ENCODE data around the gene FBXL7.
A peak's percentile ranks its signal among the peaks of the same experiment; 100 is the strongest.

FBXL7 gene

GRCh38 chr5:15601853-15602252 lies 101.9 kb downstream of the FBXL7 start:
- Histone ChIP-seq H3K4me1 (no peaks in the 10 kb centered on the region), H3K36me3 (no peaks in the 10 kb centered on the region), H3K9ac (no peak overlapping the region), H3K27me3 (no peaks in the 10 kb centered on the region), H3K9me3 (no peaks in the 10 kb centered on the region), H3K4me2 (no peak overlapping the region), H4K20me1 (no peaks in the 10 kb centered on the region), H3K27ac (no peak overlapping the region), H3K4me3 (no peak overlapping the region)
- no peak for TF ChIP-seq Cebpa-rat (IDR thresholded peaks at IDR 0.05)

GRCh38 chr5:15604986-15605385 lies 105.0 kb downstream of the FBXL7 start:
- no peaks in the 10 kb centered on the region for H4K20me1 ChIP-seq
- H3K36me3 ChIP-seq, result no peaks in the 10 kb centered on the region
- no peak overlapping the region for H3K9ac ChIP-seq
- TF ChIP-seq Cebpa-rat (IDR thresholded peaks at IDR 0.05), result no peak
- H3K4me1 ChIP-seq, result no peaks in the 10 kb centered on the region
- H3K27me3 ChIP-seq, result no peaks in the 10 kb centered on the region
- H3K27ac ChIP-seq, result no peak overlapping the region
- no peaks in the 10 kb centered on the region for H3K9me3 ChIP-seq
- no peak overlapping the region for H3K4me3 ChIP-seq
- H3K4me2 ChIP-seq, result no peak overlapping the region

- no peak overlapping the region for H3K9ac ChIP-seq
- H3K4me3 ChIP-seq, result no peak overlapping the region
- H3K9me3 ChIP-seq, result no peaks in the 10 kb centered on the region
- no peaks in the 10 kb centered on the region for H3K27me3 ChIP-seq
- H3K4me2 ChIP-seq, result no peak overlapping the region
- H4K20me1 ChIP-seq, result no peaks in the 10 kb centered on the region
- H3K27ac ChIP-seq, result no peak overlapping the region
- TF ChIP-seq Cebpa-rat (IDR thresholded peaks at IDR 0.05), result no peak
- no peaks in the 10 kb centered on the region for H3K4me1 ChIP-seq
- H3K36me3 ChIP-seq, result no peaks in the 10 kb centered on the region
Observed at GRCh38 chr5:15606197-15606596, 106.2 kb downstream of the FBXL7 start.

GRCh38 chr5:15607076-15607475 lies 107.1 kb downstream of the FBXL7 start:
- Histone ChIP-seq H3K4me1 (no peaks in the 10 kb centered on the region), H4K20me1 (no peaks in the 10 kb centered on the region), H3K9me3 (no peaks in the 10 kb centered on the region), H3K4me3 (no peak overlapping the region), H3K27me3 (no peaks in the 10 kb centered on the region), H3K36me3 (no peaks in the 10 kb centered on the region), H3K9ac (no peak overlapping the region), H3K27ac (no peak overlapping the region), H3K4me2 (no peak overlapping the region)
- TF ChIP-seq Cebpa-rat (IDR thresholded peaks at IDR 0.05), result no peak

DNA sequence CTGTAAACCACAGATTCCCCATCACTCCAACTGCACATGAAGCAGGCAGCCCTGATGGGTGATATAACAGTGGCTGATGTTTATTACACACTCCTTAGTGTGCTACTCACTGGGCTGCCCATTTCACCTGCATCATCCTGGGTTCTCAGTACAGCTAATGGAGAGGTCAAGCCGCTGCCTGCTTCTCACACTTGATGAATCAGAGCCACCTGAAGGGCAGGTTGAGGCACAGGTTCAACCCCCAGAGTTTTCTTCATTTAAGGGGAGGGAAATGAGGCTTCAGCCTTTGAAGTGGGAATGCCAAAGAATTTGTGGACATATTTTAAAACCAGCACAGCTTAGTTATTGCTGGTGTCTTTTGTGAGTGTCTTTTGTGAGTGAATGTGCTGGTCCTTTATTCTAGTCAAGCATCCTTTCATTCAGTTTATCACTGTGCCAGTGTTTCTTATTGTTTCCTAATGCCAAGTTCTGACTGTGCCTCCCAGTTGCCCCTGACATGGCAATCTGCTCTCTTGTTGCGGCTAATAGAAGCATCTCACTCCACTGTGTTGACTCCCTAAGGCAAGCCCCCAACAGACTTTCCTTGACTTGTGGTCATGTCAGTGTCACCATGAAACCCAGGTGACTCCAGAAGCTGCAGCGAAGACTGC lies 109.2 kb downstream of the FBXL7 start:
- H3K36me3 ChIP-seq, result no peaks in the 10 kb centered on the region
- H3K27ac ChIP-seq, result no peak overlapping the region
- H3K4me1 ChIP-seq, result no peaks in the 10 kb centered on the region
- TF ChIP-seq Cebpa-rat (IDR thresholded peaks at IDR 0.05), result no peak
- no peaks in the 10 kb centered on the region for H3K9me3 ChIP-seq
- H3K9ac ChIP-seq, result no peak overlapping the region
- H3K27me3 ChIP-seq, result no peaks in the 10 kb centered on the region
- H3K4me2 ChIP-seq, result no peak overlapping the region
- no peak overlapping the region for H3K4me3 ChIP-seq
- no peaks in the 10 kb centered on the region for H4K20me1 ChIP-seq

DNA sequence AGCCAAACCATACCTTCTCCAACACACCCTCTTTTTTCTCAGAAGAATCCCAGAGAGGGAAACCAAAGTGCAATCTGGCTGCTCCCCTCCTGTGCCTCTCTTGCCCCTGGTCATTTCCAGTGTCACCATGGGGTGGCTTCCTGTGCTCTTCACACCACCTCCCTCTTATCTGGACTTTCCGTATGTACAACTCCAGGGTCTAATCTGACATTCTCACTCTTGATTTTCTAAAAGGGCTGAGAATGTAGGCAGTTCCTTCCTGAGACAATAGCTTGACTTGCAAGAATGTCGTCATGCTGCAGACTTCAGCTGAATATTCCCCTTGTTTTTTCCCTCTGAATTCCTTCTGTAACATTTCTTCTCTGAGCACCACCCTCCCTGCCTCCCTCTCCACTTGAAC lies 110.2 kb downstream of the FBXL7 start:
- Histone ChIP-seq H3K36me3 (no peaks in the 10 kb centered on the region), H4K20me1 (no peaks in the 10 kb centered on the region), H3K9ac (no peak overlapping the region), H3K4me2 (no peak overlapping the region), H3K4me3 (no peak overlapping the region), H3K27ac (no peak overlapping the region), H3K9me3 (no peaks in the 10 kb centered on the region), H3K4me1 (no peaks in the 10 kb centered on the region), H3K27me3 (no peaks in the 10 kb centered on the region)
- TF ChIP-seq Cebpa-rat (IDR thresholded peaks at IDR 0.05), result no peak

- Histone ChIP-seq H3K27ac (no peak overlapping the region), H3K4me3 (no peak overlapping the region)
Observed at GRCh38 chr5:15611008-15611407, 111.0 kb downstream of the FBXL7 start.

DNA sequence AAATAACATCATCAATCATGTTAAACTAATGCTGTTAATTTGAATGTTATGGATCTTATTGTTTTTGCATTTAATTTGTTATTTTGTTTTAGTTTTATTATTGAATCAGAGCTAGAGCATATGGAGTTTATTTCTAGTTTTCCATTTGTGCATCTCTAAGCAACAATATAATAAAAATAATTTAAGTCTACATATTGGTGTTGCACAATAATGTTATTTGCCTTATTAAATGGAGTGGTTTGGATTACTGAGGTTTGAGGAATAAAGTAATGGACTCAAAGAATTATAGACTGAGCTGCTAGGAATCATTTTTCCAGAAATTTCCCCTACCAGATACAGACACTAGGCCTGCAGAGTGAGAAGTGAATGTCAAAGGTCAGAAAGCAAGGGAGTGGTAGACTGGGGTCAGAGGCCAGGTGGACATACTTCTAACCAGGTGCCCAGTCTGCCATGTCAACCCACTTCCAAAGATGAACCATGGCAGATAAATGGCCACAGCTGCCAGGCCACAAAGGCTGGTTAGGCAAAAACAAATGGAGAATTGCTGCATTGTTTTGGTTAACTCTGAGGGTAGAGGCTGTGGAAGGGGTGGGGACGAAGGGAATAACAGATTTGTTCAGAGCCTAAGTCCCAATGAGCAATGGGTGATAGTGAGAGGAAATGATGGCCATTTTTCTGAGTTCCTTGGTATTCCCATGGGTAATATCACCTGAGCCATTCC lies 113.1 kb downstream of the FBXL7 start:
- H4K20me1 ChIP-seq, result no peaks in the 10 kb centered on the region
- H3K9me3 ChIP-seq, result no peaks in the 10 kb centered on the region
- H3K27me3 ChIP-seq, result no peaks in the 10 kb centered on the region
- no peak overlapping the region for H3K9ac ChIP-seq
- H3K4me3 ChIP-seq, result no peak overlapping the region
- no peaks in the 10 kb centered on the region for H3K36me3 ChIP-seq
- H3K4me1 ChIP-seq, result no peaks in the 10 kb centered on the region
- H3K27ac ChIP-seq, result no peak overlapping the region
- no peak for TF ChIP-seq Cebpa-rat (IDR thresholded peaks at IDR 0.05)
- no peak overlapping the region for H3K4me2 ChIP-seq

More at GRCh38 chr5:15611008-15611407, 111.0 kb downstream of the FBXL7 start:
- H3K9ac ChIP-seq, result no peak overlapping the region
- TF ChIP-seq Cebpa-rat (IDR thresholded peaks at IDR 0.05), result peak; percentile 86
- no peaks in the 10 kb centered on the region for H3K9me3 ChIP-seq
- H3K4me1 ChIP-seq, result no peaks in the 10 kb centered on the region
- H3K4me2 ChIP-seq, result no peak overlapping the region
- H3K27me3 ChIP-seq, result no peaks in the 10 kb centered on the region
- no peaks in the 10 kb centered on the region for H3K36me3 ChIP-seq
- H4K20me1 ChIP-seq, result no peaks in the 10 kb centered on the region

DNA sequence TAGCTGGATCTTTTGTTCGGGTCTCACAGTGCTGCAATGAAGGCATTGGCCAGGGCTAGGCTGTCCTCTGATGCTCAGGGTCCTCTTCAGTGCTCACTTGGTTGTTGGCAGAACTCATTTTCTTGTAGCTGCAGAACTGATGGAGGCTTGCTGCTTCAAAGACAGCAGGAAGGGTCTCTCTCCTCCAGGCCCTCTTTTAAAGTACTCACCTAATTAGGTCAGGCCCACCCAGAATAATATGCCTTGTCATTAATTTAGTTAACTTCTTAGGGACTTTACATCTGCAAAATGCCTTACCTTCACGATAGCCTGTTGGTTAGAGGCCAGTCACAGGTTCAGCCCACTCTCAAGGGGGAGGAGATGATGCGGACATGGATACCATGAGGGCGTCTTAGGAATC lies 114.7 kb downstream of the FBXL7 start:
- H3K9ac ChIP-seq, result no peak overlapping the region
- no peaks in the 10 kb centered on the region for H3K27me3 ChIP-seq
- H3K4me3 ChIP-seq, result no peak overlapping the region
- H3K4me2 ChIP-seq, result no peak overlapping the region
- H3K36me3 ChIP-seq, result no peaks in the 10 kb centered on the region
- no peaks in the 10 kb centered on the region for H3K4me1 ChIP-seq
- TF ChIP-seq Cebpa-rat (IDR thresholded peaks at IDR 0.05), result no peak
- H3K27ac ChIP-seq, result no peak overlapping the region
- no peaks in the 10 kb centered on the region for H4K20me1 ChIP-seq
- no peaks in the 10 kb centered on the region for H3K9me3 ChIP-seq

DNA sequence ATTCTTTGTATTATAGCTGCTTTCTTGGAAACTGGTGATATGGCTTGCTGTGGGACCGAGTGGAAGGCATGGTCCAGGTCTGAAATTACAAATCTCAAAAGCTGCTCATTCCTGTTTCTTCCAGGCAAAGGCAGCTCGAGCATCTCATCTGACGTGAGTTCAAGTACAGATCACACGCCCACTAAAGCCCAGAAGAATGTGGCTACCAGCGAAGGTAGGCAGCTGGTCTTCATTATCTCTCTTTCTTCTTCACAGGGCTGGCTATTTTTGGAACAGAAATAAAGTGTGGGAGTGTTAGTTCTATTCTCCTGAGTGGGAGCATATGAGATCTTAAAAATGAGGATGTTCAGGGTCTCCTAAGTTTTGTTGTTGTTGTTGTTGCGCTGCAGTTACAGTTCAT lies 115.9 kb downstream of the FBXL7 start:
- Histone ChIP-seq H3K27ac (no peak overlapping the region), H3K9me3 (no peaks in the 10 kb centered on the region), H3K9ac (no peak overlapping the region), H3K4me3 (no peak overlapping the region), H4K20me1 (no peaks in the 10 kb centered on the region), H3K4me2 (no peak overlapping the region), H3K27me3 (no peaks in the 10 kb centered on the region), H3K4me1 (no peaks in the 10 kb centered on the region), H3K36me3 (no peaks in the 10 kb centered on the region)
- no peak for TF ChIP-seq Cebpa-rat (IDR thresholded peaks at IDR 0.05)
